Loucy (cell line): ENCODE measurements around the gene LY86.

Experiments
- H2AFZ ChIP-seq: fragments of 200-600 bp; sonication (generic); 2 replicates; pipeline ENCODE4 v1.6.0; 2016; ENCODE audit warnings: antibody characterized with exemption, mild to moderate bottlenecking, low read length, moderate library complexity
- H3F3A ChIP-seq: fragments of 200-600 bp; 2 replicates; pipeline ENCODE4 v1.6.0; 2016; ENCODE audit warnings: antibody characterized with exemption, low read depth, mild to moderate bottlenecking
- H3K27me3 ChIP-seq: fragments of 200-600 bp; sonication (generic); 2 replicates; pipeline ENCODE4 v1.6.1; 2014; ENCODE audit warnings: low read length, mild to moderate bottlenecking; ENCODE audit not compliant: insufficient read depth, poor library complexity, severe bottlenecking
- H3K36me3 ChIP-seq: fragments of 200-600 bp; sonication (generic); 2 replicates; pipeline ENCODE4 v1.6.1; 2016; ENCODE audit warnings: low read length; ENCODE audit not compliant: insufficient read depth
- H3K4me1 ChIP-seq: fragments of 200-600 bp; sonication (generic); 2 replicates; pipeline ENCODE4 v1.5.1; 2014; ENCODE audit warnings: low read length, mild to moderate bottlenecking; ENCODE audit not compliant: insufficient read depth, poor library complexity, severe bottlenecking
- H3K4me2 ChIP-seq: fragments of 200-600 bp; sonication (generic); 2 replicates; pipeline ENCODE4 v1.6.0; 2014; ENCODE audit warnings: antibody characterized with exemption, low read length, low read depth, mild to moderate bottlenecking; ENCODE audit not compliant: poor library complexity, severe bottlenecking
- H3K4me3 ChIP-seq: fragments of 200-600 bp; sonication (generic); 2 replicates; pipeline ENCODE4 v1.5.1; 2014; ENCODE audit warnings: low read length, mild to moderate bottlenecking, mixed read lengths; ENCODE audit not compliant: poor library complexity, severe bottlenecking
- H3K79me2 ChIP-seq: fragments of 200-600 bp; sonication (generic); 2 replicates; pipeline ENCODE4 v1.6.1; 2014; ENCODE audit warnings: low read length; ENCODE audit not compliant: insufficient read depth
- H3K9ac ChIP-seq: fragments of 200-600 bp; sonication (generic); 2 replicates; pipeline ENCODE4 v1.6.0; 2014; ENCODE audit warnings: mild to moderate bottlenecking, low read depth, low read length, moderate library complexity; ENCODE audit not compliant: poor library complexity, severe bottlenecking
- H3K9me2 ChIP-seq: fragments of 200-600 bp; sonication (generic); replicated peaks from 2 replicates; pipeline ENCODE4 v1.6.1; 2016; ENCODE audit warnings: low read depth, low read length, mixed read lengths
- H3K9me3 ChIP-seq: fragments of 200-600 bp; sonication (generic); 2 replicates; pipeline ENCODE4 v1.6.1; 2014; ENCODE audit warnings: mild to moderate bottlenecking, antibody characterized with exemption, low read length, low read depth; ENCODE audit not compliant: insufficient read depth
- H4K20me1 ChIP-seq: fragments of 200-600 bp; sonication (generic); 2 replicates; pipeline ENCODE4 v1.6.0; 2014; ENCODE audit warnings: antibody characterized with exemption, low read length, mild to moderate bottlenecking; ENCODE audit not compliant: insufficient read depth, poor library complexity, severe bottlenecking
- EZH2phosphoT487 ChIP-seq: fragments of 200-600 bp; IDR thresholded peaks from 2 replicates; pipeline ENCODE4 v1.6.1; 2018; ENCODE audit warnings: antibody characterized with exemption, mild to moderate bottlenecking, moderate library complexity, borderline replicate concordance
- TF ChIP-seq, protein P1 (sequence below): fragments of 200-600 bp; sonication (generic); conservative IDR thresholded peaks from 2 replicates; pipeline ENCODE4 v1.5.1; 2014; ENCODE audit warnings: mild to moderate bottlenecking, antibody characterized with exemption, low read length

LY86 gene

DNA sequence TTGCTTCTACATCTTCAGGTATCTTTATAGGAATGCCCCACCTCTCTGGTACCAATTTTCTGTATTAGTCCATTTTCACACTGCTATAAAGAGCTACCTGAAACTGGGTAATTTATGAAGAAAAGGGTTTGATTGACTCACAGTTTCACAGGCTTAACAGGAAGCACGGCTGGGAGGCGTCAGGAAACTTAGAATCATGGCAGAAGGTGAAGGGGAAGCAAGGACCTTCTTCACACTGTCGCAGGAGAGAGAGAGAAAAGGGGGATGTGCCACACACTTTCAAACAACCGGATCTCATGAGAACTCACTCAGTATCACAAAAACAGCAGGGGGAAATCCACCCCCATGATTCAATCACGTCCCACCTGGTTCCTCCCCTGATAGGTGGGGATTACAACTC lies 24.4 kb upstream of the LY86 start:
- no peaks in the 10 kb centered on the region for H3K9me2 ChIP-seq
- H3K4me1 ChIP-seq: no peaks in the 10 kb centered on the region
- H3K27me3 ChIP-seq: peaks cover 20% of the 10 kb centered on the region
- H3K9me3 ChIP-seq: no peaks in the 10 kb centered on the region
- H4K20me1 ChIP-seq: no peaks in the 10 kb centered on the region
- no peak overlapping the region for H3K9ac ChIP-seq
- no peaks in the 10 kb centered on the region for H3K79me2 ChIP-seq
- no peak overlapping the region for H3K4me3 ChIP-seq
- no peak overlapping the region for H3K4me2 ChIP-seq
- H2AFZ ChIP-seq: no peak overlapping the region
- H3F3A ChIP-seq: no peaks in the 10 kb centered on the region
- H3K36me3 ChIP-seq: no peaks in the 10 kb centered on the region
- TF ChIP-seq EZH2phosphoT487: no peak
- TF ChIP-seq, protein P1, sequence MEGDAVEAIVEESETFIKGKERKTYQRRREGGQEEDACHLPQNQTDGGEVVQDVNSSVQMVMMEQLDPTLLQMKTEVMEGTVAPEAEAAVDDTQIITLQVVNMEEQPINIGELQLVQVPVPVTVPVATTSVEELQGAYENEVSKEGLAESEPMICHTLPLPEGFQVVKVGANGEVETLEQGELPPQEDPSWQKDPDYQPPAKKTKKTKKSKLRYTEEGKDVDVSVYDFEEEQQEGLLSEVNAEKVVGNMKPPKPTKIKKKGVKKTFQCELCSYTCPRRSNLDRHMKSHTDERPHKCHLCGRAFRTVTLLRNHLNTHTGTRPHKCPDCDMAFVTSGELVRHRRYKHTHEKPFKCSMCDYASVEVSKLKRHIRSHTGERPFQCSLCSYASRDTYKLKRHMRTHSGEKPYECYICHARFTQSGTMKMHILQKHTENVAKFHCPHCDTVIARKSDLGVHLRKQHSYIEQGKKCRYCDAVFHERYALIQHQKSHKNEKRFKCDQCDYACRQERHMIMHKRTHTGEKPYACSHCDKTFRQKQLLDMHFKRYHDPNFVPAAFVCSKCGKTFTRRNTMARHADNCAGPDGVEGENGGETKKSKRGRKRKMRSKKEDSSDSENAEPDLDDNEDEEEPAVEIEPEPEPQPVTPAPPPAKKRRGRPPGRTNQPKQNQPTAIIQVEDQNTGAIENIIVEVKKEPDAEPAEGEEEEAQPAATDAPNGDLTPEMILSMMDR: no peak

DNA sequence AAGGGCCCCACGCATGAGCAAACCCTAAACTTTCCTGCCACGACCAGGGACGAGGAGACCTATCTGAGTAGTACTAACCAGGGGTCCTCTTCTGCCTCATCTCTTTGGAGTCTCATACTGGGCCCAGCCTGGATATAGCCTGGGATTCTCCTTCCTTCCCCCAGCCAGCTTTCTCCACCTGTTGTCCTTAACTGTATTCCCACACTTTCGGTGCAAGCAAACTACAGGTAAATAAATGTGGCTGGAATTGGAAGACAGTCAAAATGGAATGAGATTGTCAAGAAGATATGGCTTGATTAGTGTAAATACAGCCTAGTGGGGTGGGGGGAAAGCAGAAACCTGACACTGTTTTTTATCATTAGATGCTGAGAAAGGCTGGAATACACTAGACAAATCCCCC lies 23.5 kb upstream of the LY86 start:
- no peaks in the 10 kb centered on the region for H4K20me1 ChIP-seq
- no peak overlapping the region for H3K9ac ChIP-seq
- no peak overlapping the region for H3K4me2 ChIP-seq
- H3K36me3 ChIP-seq: no peaks in the 10 kb centered on the region
- no peak overlapping the region for H2AFZ ChIP-seq
- no peaks in the 10 kb centered on the region for H3K79me2 ChIP-seq
- H3K9me3 ChIP-seq: no peaks in the 10 kb centered on the region
- no peak overlapping the region for H3K4me3 ChIP-seq
- TF ChIP-seq, protein P1: no peak
- TF ChIP-seq EZH2phosphoT487: no peak
- no peaks in the 10 kb centered on the region for H3K4me1 ChIP-seq
- H3K27me3 ChIP-seq: peaks cover 29% of the 10 kb centered on the region
- no peaks in the 10 kb centered on the region for H3F3A ChIP-seq
- H3K9me2 ChIP-seq: no peaks in the 10 kb centered on the region

DNA sequence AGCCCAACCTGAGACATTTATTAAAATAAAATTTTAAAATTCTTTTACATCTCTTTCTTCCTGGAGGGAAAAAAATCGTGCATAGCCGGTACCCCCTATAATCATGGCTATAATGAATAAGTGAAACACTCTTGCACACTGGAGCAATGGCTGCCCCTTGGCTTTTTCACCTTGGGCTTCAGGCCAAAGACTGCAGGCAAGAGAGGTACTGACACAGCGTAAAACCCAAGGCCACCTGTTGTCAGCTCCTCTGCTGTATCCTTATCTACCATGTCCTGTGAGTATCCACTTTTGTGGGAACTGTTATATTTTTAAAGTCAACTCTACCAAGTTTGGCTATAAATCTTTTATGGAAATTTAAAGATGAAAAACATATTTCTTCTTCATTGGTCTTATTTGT lies 23.0 kb upstream of the LY86 start:
- TF ChIP-seq, protein P1: no peak
- no peak for TF ChIP-seq EZH2phosphoT487
- H3K36me3 ChIP-seq: no peaks in the 10 kb centered on the region

More for the DNA sequence above, 23.0 kb upstream of the LY86 start:
- H3K4me1 ChIP-seq: no peaks in the 10 kb centered on the region
- H3K9me2 ChIP-seq: no peaks in the 10 kb centered on the region
- no peaks in the 10 kb centered on the region for H3K9me3 ChIP-seq
- H3K79me2 ChIP-seq: no peaks in the 10 kb centered on the region
- no peak overlapping the region for H3K4me2 ChIP-seq
- H3K4me3 ChIP-seq: no peak overlapping the region
- peaks cover 34% of the 10 kb centered on the region for H3K27me3 ChIP-seq
- no peaks in the 10 kb centered on the region for H4K20me1 ChIP-seq
- H3F3A ChIP-seq: no peaks in the 10 kb centered on the region
- no peak overlapping the region for H2AFZ ChIP-seq
- no peak overlapping the region for H3K9ac ChIP-seq
